ENCODE measurements around the gene EME1.
"Not testable (repeated sequence)": the region's sequence is repeated elsewhere in the genome, so short reads cannot be mapped to it uniquely, and the experiment has no call there.

EME1 gene

DNA sequence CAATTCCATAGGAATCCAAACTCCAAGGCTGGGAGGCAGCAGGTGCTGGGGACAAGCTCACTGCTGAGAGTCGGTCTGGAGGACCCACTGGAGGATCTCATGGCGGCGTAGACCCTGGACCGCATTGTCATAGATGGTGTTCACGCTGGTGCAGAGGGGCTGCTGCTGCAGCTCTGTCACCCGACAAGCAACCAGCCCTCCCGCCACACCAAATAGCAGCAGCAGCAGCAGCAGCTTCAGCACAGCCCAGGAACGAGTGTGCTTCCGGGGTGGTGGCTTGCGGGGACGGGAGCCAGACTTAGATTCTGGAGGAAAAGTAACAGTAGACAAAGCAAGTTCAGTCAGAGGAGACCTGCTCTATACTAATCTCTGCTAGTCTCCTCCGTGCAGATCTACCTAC lies 9.9 kb downstream of the EME1 start:
- DNase-seq = no peak
- Mint-ChIP-seq H3K36me3 (peaks cover 45 to 80% of the 10 kb centered on the region in 2 donors), H3K4me1 (peaks cover 0 to 2% of the 10 kb centered on the region in 2 donors), H3K27ac (peak overlapping the region; percentile 63), H3K9me3 (no peaks in the 10 kb centered on the region), H3K4me3 (no peak overlapping the region), H3K27me3 (no peaks in the 10 kb centered on the region)
- ATAC-seq (replicated peaks) = no peak

GRCh38 chr17:50386510-50386909 lies 13.5 kb downstream of the EME1 start:
- H3K4me3 Mint-ChIP-seq = no peak overlapping the region
- H3K27me3 Mint-ChIP-seq = no peaks in the 10 kb centered on the region
- H3K4me1 Mint-ChIP-seq = peaks cover 7 to 9% of the 10 kb centered on the region in 2 donors
- peak overlapping the region; percentile 67 for H3K27ac Mint-ChIP-seq
- H3K36me3 Mint-ChIP-seq = peaks cover 51 to 72% of the 10 kb centered on the region in 2 donors
- no peak for DNase-seq
- H3K9me3 Mint-ChIP-seq = no peaks in the 10 kb centered on the region
- no peak for ATAC-seq (replicated peaks)

GRCh38 chr17:50388728-50389127 lies 15.7 kb downstream of the EME1 start:
- no peaks in the 10 kb centered on the region for H3K9me3 Mint-ChIP-seq
- no peak for DNase-seq
- H3K36me3 Mint-ChIP-seq = peaks cover 57 to 81% of the 10 kb centered on the region in 2 donors
- ATAC-seq (replicated peaks) = no peak
- no peak overlapping the region for H3K4me3 Mint-ChIP-seq
- H3K4me1 Mint-ChIP-seq = peaks cover 21 to 29% of the 10 kb centered on the region in 2 donors
- H3K27ac Mint-ChIP-seq = no peak overlapping the region
- H3K27me3 Mint-ChIP-seq = no peaks in the 10 kb centered on the region

- Mint-ChIP-seq H3K27ac (no peak overlapping the region), H3K9me3 (no peaks in the 10 kb centered on the region)
Measured at GRCh38 chr17:50389534-50389933, 16.5 kb downstream of the EME1 start.

GRCh38 chr17:50392621-50393020 lies 19.6 kb downstream of the EME1 start:
- H3K27ac Mint-ChIP-seq = no peak overlapping the region
- H3K36me3 Mint-ChIP-seq = peaks cover 47 to 68% of the 10 kb centered on the region in 2 donors
- ATAC-seq (replicated peaks) (no peak), DNase-seq (no peak)
- H3K4me3 Mint-ChIP-seq = no peak overlapping the region
- H3K27me3 Mint-ChIP-seq = no peaks in the 10 kb centered on the region
- peaks cover 38 to 56% of the 10 kb centered on the region in 2 donors for H3K4me1 Mint-ChIP-seq
- H3K9me3 Mint-ChIP-seq = no peaks in the 10 kb centered on the region

More at GRCh38 chr17:50389534-50389933, 16.5 kb downstream of the EME1 start:
- Mint-ChIP-seq H3K36me3 (peaks cover 60 to 82% of the 10 kb centered on the region in 2 donors), H3K27me3 (no peaks in the 10 kb centered on the region), H3K4me1 (peaks cover 25 to 35% of the 10 kb centered on the region in 2 donors), H3K4me3 (no peak overlapping the region)
- no peak for DNase-seq
- no peak for ATAC-seq (replicated peaks)

DNA sequence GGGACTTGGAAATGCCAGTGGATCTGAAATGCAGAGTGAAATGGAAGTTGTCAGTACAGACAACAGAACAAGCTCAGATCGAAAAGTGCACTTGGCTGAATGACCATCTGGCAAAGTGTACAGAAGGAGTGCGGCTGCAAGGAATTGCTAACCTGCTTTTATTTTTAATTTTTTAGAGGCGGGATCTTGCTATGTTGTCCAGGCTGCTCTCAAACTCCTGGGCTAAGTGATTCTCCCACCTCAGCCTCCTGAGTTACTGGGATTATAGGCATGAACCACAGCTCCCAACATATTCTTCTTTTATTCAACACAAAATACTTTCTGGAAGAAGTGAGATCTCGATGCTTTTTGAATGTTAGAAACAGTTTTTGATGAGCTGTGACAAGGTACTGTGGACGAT lies 20.7 kb downstream of the EME1 start:
- DNase-seq (no peak), ATAC-seq (replicated peaks) (no peak)
- peak overlapping the region; percentile 84 for H3K27ac Mint-ChIP-seq
- H3K27me3 Mint-ChIP-seq = no peaks in the 10 kb centered on the region
- peaks cover 39 to 57% of the 10 kb centered on the region in 2 donors for H3K36me3 Mint-ChIP-seq
- H3K4me3 Mint-ChIP-seq = no peak overlapping the region
- H3K4me1 Mint-ChIP-seq = peaks cover 39 to 60% of the 10 kb centered on the region in 2 donors
- H3K9me3 Mint-ChIP-seq = no peaks in the 10 kb centered on the region

GRCh38 chr17:50394711-50395110 lies 21.7 kb downstream of the EME1 start:
- Mint-ChIP-seq H3K27ac (peak overlapping the region; percentile 59), H3K4me1 (peaks cover 39 to 60% of the 10 kb centered on the region in 2 donors), H3K27me3 (no peaks in the 10 kb centered on the region), H3K36me3 (peaks cover 37 to 55% of the 10 kb centered on the region in 2 donors), H3K4me3 (peak overlapping the region in 1 of 2 donors; percentile 94), H3K9me3 (no peaks in the 10 kb centered on the region)
- no peak for ATAC-seq (replicated peaks)
- DNase-seq = no peak

- DNase-seq (no peak), ATAC-seq (replicated peaks) (peak; percentile 26 to 30)
- peak overlapping the region; percentile 94 to 96 for H3K4me3 Mint-ChIP-seq
- H3K9me3 Mint-ChIP-seq = no peaks in the 10 kb centered on the region
- H3K27me3 Mint-ChIP-seq = no peaks in the 10 kb centered on the region
- H3K4me1 Mint-ChIP-seq = peaks cover 34 to 53% of the 10 kb centered on the region in 2 donors
- peaks cover 29 to 42% of the 10 kb centered on the region in 2 donors for H3K36me3 Mint-ChIP-seq
- peak overlapping the region; percentile 93 for H3K27ac Mint-ChIP-seq
Measured at GRCh38 chr17:50396261-50397110, 23.5 kb downstream of the EME1 start.

DNA sequence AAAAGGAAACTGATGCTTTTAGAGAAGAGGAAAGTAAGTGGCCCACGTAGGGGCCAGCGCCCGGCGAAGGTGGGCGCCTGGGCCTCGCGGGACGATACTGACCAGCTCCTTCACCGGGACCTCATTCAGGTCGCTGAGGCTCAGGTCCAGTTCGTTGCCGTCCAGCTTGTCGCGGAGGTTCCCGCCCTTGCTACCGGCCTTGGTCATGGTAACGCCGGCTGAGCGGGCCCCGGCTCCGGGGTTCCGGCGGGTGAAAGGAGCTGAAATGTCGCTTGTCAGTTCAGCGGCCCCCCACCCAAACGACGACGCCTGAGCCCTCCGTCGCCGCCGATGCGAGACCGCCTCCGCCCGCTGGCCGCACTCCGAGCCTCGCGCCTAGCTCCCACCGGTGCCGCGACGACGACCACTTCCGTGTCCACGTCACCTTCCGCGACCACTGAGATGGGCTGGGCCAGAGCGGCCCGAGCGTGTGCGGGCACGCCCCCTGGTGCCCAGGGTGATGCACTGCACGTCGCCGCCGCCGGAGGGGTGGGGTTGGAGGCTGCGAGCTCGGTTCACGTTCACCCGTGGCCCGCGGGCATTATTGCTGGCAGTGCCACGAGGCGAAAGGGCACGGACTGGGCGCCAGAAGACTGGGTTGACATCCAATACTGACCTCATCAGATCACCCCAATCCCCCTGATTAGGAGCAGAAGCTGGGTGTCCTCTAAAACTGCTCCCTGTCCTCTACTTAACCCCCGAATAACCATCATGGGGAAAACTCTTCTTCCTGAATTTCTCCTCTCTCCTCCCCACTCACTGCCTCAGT lies 24.3 kb downstream of the EME1 start, which contains the start of gene LRRC59:
Gene LRRC59 (minus strand): TSS at position 413 of the 808 bp plus-strand sequence. CDS start 206 bp downstream, at position 207.
- H3K4me1 Mint-ChIP-seq = peaks cover 29 to 45% of the 10 kb centered on the region in 2 donors
- no peaks in the 10 kb centered on the region for H3K27me3 Mint-ChIP-seq
- peak within 1 kb of the TSS; percentile 93 for H3K27ac Mint-ChIP-seq
- peak; percentile 99 for ATAC-seq (replicated peaks)
- peaks cover 23 to 34% of the 10 kb centered on the region in 2 donors for H3K36me3 Mint-ChIP-seq
- H3K4me3 Mint-ChIP-seq = peak within 1 kb of the TSS; percentile 94 to 96
- H3K9me3 Mint-ChIP-seq = no peaks in the 10 kb centered on the region
- peak; percentile 90 for DNase-seq

DNA sequence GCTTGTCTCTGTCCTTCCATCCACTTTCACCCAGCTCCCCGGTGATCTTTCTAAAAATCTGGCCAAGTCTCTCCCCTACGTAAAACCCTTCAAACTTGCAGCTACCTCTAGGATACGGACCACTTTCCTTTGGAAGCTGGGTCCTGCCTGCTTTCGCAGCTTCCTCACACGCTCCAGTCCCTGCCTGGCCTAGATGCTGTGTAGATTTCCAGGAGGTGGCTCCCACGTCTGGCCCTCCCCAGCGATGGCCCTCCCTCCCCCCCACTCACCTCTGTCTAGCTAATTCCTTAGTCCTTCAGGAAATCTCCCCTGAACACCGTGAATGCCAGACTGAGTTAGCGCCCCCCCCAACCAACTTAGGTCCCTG lies 24.9 kb downstream of the EME1 start:
- H3K9me3 Mint-ChIP-seq = no peaks in the 10 kb centered on the region
- H3K27me3 Mint-ChIP-seq = no peaks in the 10 kb centered on the region
- peak overlapping the region; percentile 94 to 96 for H3K4me3 Mint-ChIP-seq
- peak overlapping the region; percentile 93 for H3K27ac Mint-ChIP-seq
- H3K36me3 Mint-ChIP-seq = peaks cover 18 to 28% of the 10 kb centered on the region in 2 donors
- ATAC-seq (replicated peaks) (no peak), DNase-seq (no peak)
- peaks cover 28 to 39% of the 10 kb centered on the region in 2 donors for H3K4me1 Mint-ChIP-seq

DNA sequence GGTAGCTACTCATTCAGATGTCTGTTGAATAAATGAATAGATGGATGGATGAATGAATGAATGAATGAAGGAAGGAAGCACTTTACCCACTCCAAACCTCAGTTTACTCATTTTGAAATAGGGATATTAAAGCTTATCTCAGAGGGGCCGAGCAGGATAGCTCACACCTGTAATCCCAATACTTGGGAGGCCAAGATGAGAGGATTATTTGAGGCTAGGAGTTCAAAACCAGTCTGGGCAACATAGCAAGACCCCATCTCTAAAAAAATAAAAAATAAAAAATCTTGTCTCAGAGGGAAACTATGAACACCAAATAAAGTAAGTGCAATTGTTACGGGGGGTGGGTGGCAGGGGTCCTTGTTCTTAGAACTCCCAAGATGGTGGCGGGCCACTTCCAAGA lies 25.6 kb downstream of the EME1 start:
- Mint-ChIP-seq H3K36me3 (peaks cover 11 to 20% of the 10 kb centered on the region in 2 donors), H3K4me1 (peaks cover 22 to 31% of the 10 kb centered on the region in 2 donors)
- not testable (repeated sequence) for ATAC-seq (replicated peaks); H3K9me3 Mint-ChIP-seq; H3K4me3 Mint-ChIP-seq; H3K27ac Mint-ChIP-seq; DNase-seq; H3K27me3 Mint-ChIP-seq

GRCh38 chr17:50399591-50399990 lies 26.6 kb downstream of the EME1 start:
- not testable (repeated sequence) for H3K4me3 Mint-ChIP-seq

GRCh38 chr17:50405351-50405750 lies 32.3 kb downstream of the EME1 start:
- not testable (repeated sequence) for H3K27ac Mint-ChIP-seq; H3K9me3 Mint-ChIP-seq; DNase-seq; H3K4me3 Mint-ChIP-seq; ATAC-seq (replicated peaks); H3K36me3 Mint-ChIP-seq; H3K4me1 Mint-ChIP-seq
- peaks cover 19 to 30% of the 10 kb centered on the region in 2 donors for H3K27me3 Mint-ChIP-seq

More at GRCh38 chr17:50399591-50399990, 26.6 kb downstream of the EME1 start:
- not testable (repeated sequence) for ATAC-seq (replicated peaks); H3K27me3 Mint-ChIP-seq; H3K27ac Mint-ChIP-seq; DNase-seq; H3K9me3 Mint-ChIP-seq
- peaks cover 17 to 24% of the 10 kb centered on the region in 2 donors for H3K4me1 Mint-ChIP-seq
- peaks cover 7 to 12% of the 10 kb centered on the region in 2 donors for H3K36me3 Mint-ChIP-seq

DNA sequence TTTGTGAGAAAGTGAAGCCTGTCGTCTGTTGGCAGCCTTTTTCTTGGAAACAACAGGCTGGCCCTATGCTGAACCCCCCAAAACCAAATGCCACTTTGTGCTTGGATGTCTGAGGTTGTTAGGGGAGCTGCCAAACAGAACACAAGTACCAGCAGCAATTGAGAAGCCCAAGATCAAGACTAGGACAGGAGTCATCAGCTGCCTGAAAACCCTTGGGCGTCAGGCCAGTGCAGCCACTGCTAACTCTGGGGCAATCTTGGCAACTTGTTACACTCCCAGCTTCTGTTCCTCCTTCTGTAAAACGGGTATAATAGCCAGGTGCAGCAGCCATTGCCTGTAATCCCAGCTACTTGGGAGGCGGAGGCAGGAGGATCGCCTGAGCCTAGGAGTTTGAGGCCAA lies 33.5 kb downstream of the EME1 start:
- Mint-ChIP-seq H3K36me3 (no peaks in the 10 kb centered on the region), H3K4me1 (no peaks in the 10 kb centered on the region), H3K4me3 (no peak overlapping the region), H3K27ac (no peak overlapping the region), H3K9me3 (no peaks in the 10 kb centered on the region), H3K27me3 (peaks cover 19 to 33% of the 10 kb centered on the region in 2 donors)
- DNase-seq (no peak), ATAC-seq (replicated peaks) (no peak)
